Naive thymus-derived CD4-positive, alpha-beta T cell (primary cell): ENCODE measurements around the gene ZEB1. TPM values are rescaled to one million over a fixed set of nuclear protein-coding genes. Genes with fewer than 3 reads are reported as not detected.
A peak's percentile ranks its signal among the peaks of the same experiment; 100 is the strongest.

Source experiments
- ATAC-seq: fragments of 150-1000 bp; cut with Tn5 transposase; 2 replicates; pipeline ENCODE4 v1.10.0; 2021; ENCODE audit warnings: mild to moderate bottlenecking, moderate library complexity
- CTCF ChIA-PET: fragments of 350-600 bp; sonication (Branson Sonifier 250); formaldehyde crosslinking; loops from one replicate; lab custom pipeline; 2021; ENCODE audit warnings: antibody characterized with exemption; lab: Charles Lee
- POLR2A ChIA-PET: fragments of 350-600 bp; sonication (Branson Sonifier 250); formaldehyde crosslinking; loops from one replicate; lab custom pipeline; 2021; ENCODE audit warnings: antibody characterized with exemption, inconsistent platforms; lab: Charles Lee
- DNase-seq, 9 donors: peaks; one replicate each; pipeline versions ENCODE4 v3.0.0 to v3.0.0-alpha.2; 2020 to 2022; ENCODE audit warnings: mixed read lengths in 1 of 9
- H3K27ac ChIP-seq: one replicate; pipeline ENCODE4 v1.7.0; 2013; ENCODE audit warnings: mild to moderate bottlenecking, low read depth, low read length, moderate library complexity
- H3K27me3 ChIP-seq, 2 donors: one replicate each; pipeline ENCODE4 v1.7.0; 2013; ENCODE audit warnings: low read length in 2 of 2, mild to moderate bottlenecking in 2 of 2, moderate library complexity in 2 of 2; ENCODE audit not compliant: control insufficient read depth in 2 of 2, insufficient read depth in 2 of 2
- H3K36me3 ChIP-seq, 3 experiments: 1 replicate in 2 of 3; 2 replicates in 1 of 3; pipeline ENCODE4 v1.7.0; 2013; ENCODE audit warnings: low read length in 3 of 3, mild to moderate bottlenecking in 3 of 3, moderate library complexity in 1 of 3; ENCODE audit not compliant: insufficient read depth in 3 of 3, control insufficient read depth in 2 of 3
- H3K4me1 ChIP-seq, 2 donors: one replicate each; pipeline ENCODE4 v1.7.0; 2013; ENCODE audit warnings: low read length in 2 of 2, mild to moderate bottlenecking in 2 of 2, moderate library complexity in 1 of 2; ENCODE audit not compliant: control insufficient read depth in 2 of 2, insufficient read depth in 2 of 2
- H3K4me3 ChIP-seq: 2 replicates; pipeline ENCODE4 v1.7.0; 2013; ENCODE audit warnings: mild to moderate bottlenecking, low read length
- H3K9me3 ChIP-seq, 3 experiments: 1 replicate in 2 of 3; 2 replicates in 1 of 3; pipeline ENCODE4 v1.7.0; 2013; ENCODE audit warnings: low read length in 3 of 3; ENCODE audit not compliant: control insufficient read depth in 2 of 3
- H3K27ac Mint-ChIP-seq, 9 donors: one replicate each; pipeline ENCODE4 v1.8.0; 2020 to 2022; ENCODE audit warnings: mixed read lengths in 9 of 9, mild to moderate bottlenecking in 8 of 9, moderate library complexity in 5 of 9, inconsistent platforms in 2 of 9
- H3K27me3 Mint-ChIP-seq, 5 donors: one replicate each; pipeline ENCODE4 v1.8.0; 2021 to 2022; ENCODE audit warnings: mixed read lengths in 5 of 5, mild to moderate bottlenecking in 1 of 5
- H3K36me3 Mint-ChIP-seq, 5 donors: one replicate each; pipeline ENCODE4 v1.8.0; 2020 to 2022; ENCODE audit warnings: mixed read lengths in 5 of 5, mild to moderate bottlenecking in 3 of 5, inconsistent platforms in 1 of 5
- H3K4me1 Mint-ChIP-seq, 7 donors: one replicate each; pipeline ENCODE4 v1.8.0; 2020 to 2022; ENCODE audit warnings: mixed read lengths in 7 of 7, mild to moderate bottlenecking in 3 of 7, inconsistent platforms in 1 of 7
- H3K4me3 Mint-ChIP-seq, 10 donors: one replicate each; pipeline ENCODE4 v1.8.0; 2020 to 2022; ENCODE audit warnings: mild to moderate bottlenecking in 10 of 10, mixed read lengths in 10 of 10, moderate library complexity in 6 of 10, inconsistent platforms in 2 of 10
- H3K9me3 Mint-ChIP-seq, 11 donors: one replicate each; pipeline ENCODE4 v1.8.0; 2020 to 2022; ENCODE audit warnings: mixed read lengths in 11 of 11, mild to moderate bottlenecking in 4 of 11, inconsistent platforms in 1 of 11, moderate library complexity in 1 of 11
- intact Hi-C, 2 donors: fragments of 100-400 bp; cut with micrococcal nuclease; formaldehyde crosslinking; loops; one replicate each; pipeline ENCODE4 v1.15.1; 2023
- polyA plus RNA-seq, 2 donors: library from polyadenylated mRNA; unstranded; fragments of 300-500 nt; fragmentation: Illumina TruSeq; gene quantifications; one replicate each; pipeline ENCODE4 v1.2.3, GENCODE V29; 2021
- total RNA-seq, 6 experiments: library from RNA in 5 of 6; stranded (reverse) in 5 of 6; gene quantifications; 1 replicate in 5 of 6; 2 replicates in 1 of 6; pipeline ENCODE4 v1.2.3 and lab custom pipeline; 2021 to 2026

ZEB1 gene
- total and polyA plus RNA-seq, 7 experiments from 2014 or later, result 37.4 to 126 (median 77.5) TPM

GRCh38 chr10:31526681-31527080 is 207.7 kb downstream of the ZEB1 start:
- intact Hi-C loops, result no loop called here

GRCh38 chr10:31528831-31529230 is 209.8 kb downstream of the ZEB1 start:
- H3K4me3 Mint-ChIP-seq, result no peak overlapping the region
- H3K36me3 ChIP-seq, result peaks cover 0 to 28% (median 7%) of the 10 kb centered on the region in 3 experiments
- no peak for DNase-seq
- H3K4me1 ChIP-seq, result no peaks in the 10 kb centered on the region
- intact Hi-C loops, result no loop called here
- H3K4me3 ChIP-seq, result no peak overlapping the region
- ATAC-seq, result no peak
- H3K4me1 Mint-ChIP-seq, result peaks cover 0 to 3% (median 0%) of the 10 kb centered on the region in 7 donors
- CTCF ChIA-PET, result no interaction called here
- H3K9me3 Mint-ChIP-seq, result peaks cover 0 to 4% (median 0%) of the 10 kb centered on the region in 11 donors
- peaks cover 4 to 32% (median 22%) of the 10 kb centered on the region in 5 donors for H3K36me3 Mint-ChIP-seq
- peaks cover 0 to 5% (median 0%) of the 10 kb centered on the region in 5 donors for H3K27me3 Mint-ChIP-seq
- H3K27ac ChIP-seq, result no peak overlapping the region
- no peaks in the 10 kb centered on the region for H3K9me3 ChIP-seq
- POLR2A ChIA-PET, result interaction anchor here (0.6 kb wide), 1 partner anchor 1727 kb away, joined by 5 read pairs; no protein-coding TSS in a partner anchor
- no peaks in the 10 kb centered on the region for H3K27me3 ChIP-seq
- H3K27ac Mint-ChIP-seq, result no peak overlapping the region

More at GRCh38 chr10:31526681-31527080, 207.7 kb downstream of the ZEB1 start:
- no peaks in the 10 kb centered on the region for H3K27me3 Mint-ChIP-seq
- no peaks in the 10 kb centered on the region for H3K4me1 ChIP-seq
- H3K27ac ChIP-seq, result no peak overlapping the region
- peaks cover 0 to 3% (median 0%) of the 10 kb centered on the region in 7 donors for H3K4me1 Mint-ChIP-seq
- H3K36me3 Mint-ChIP-seq, result peaks cover 5 to 43% (median 30%) of the 10 kb centered on the region in 5 donors
- peaks cover 0 to 40% (median 7%) of the 10 kb centered on the region in 3 experiments for H3K36me3 ChIP-seq
- no peaks in the 10 kb centered on the region for H3K27me3 ChIP-seq
- H3K9me3 ChIP-seq, result no peaks in the 10 kb centered on the region
- POLR2A ChIA-PET, result interaction anchor here (0.6 kb wide), 1 partner anchor 29 kb away, joined by 3 read pairs; no protein-coding TSS in a partner anchor
- peak overlapping the region in 1 of 10 donors; percentile 5 for H3K4me3 Mint-ChIP-seq
- H3K27ac Mint-ChIP-seq, result peak overlapping the region in 4 of 9 donors; percentile 2 to 69 (median 21)
- DNase-seq, result no peak
- CTCF ChIA-PET, result no interaction called here
- H3K4me3 ChIP-seq, result no peak overlapping the region
- peaks cover 0 to 2% (median 0%) of the 10 kb centered on the region in 11 donors for H3K9me3 Mint-ChIP-seq
- no peak for ATAC-seq

- Histone ChIP-seq H3K27me3 (no peaks in the 10 kb centered on the region), H3K4me1 (no peaks in the 10 kb centered on the region), H3K36me3 (no peaks in the 10 kb centered on the region), H3K4me3 (no peak overlapping the region), H3K27ac (no peak overlapping the region), H3K9me3 (no peaks in the 10 kb centered on the region)
- Mint-ChIP-seq H3K27ac (no peak overlapping the region), H3K36me3 (no peaks in the 10 kb centered on the region), H3K4me3 (no peak overlapping the region), H3K4me1 (no peaks in the 10 kb centered on the region), H3K27me3 (peaks cover 0 to 23% (median 5%) of the 10 kb centered on the region in 5 donors), H3K9me3 (peaks cover 0 to 8% (median 0%) of the 10 kb centered on the region in 11 donors)
- ATAC-seq (no peak), DNase-seq (no peak)
- ChIA-PET CTCF (interaction anchor here (0.6 kb wide), 1 partner anchor 818 kb away, joined by 3 read pairs; no protein-coding TSS in a partner anchor), POLR2A (no interaction called here)
- intact Hi-C loops, result no loop called here
Observed at GRCh38 chr10:31536302-31536701, 217.3 kb downstream of the ZEB1 start.

DNA sequence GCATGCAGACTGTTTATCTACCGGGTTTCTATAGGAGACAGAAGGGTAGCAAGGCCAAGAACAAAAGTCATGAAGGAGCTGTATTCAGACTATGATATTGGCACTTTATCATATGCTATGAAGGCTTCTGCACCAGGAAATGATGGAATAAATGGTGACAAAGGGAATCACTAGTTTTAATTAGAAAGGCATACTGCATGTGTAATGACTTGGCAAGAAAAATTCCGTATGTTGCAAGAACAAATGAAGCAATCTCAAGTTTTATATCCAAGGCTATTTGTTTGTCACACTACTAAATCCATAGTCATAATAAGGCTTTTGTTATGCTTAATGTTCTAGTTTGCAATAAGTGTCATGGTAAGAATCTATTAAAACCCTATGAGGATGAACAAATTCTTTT is 230.9 kb downstream of the ZEB1 start:
- H3K9me3 Mint-ChIP-seq, result peaks cover 0 to 11% (median 4%) of the 10 kb centered on the region in 11 donors
- no peaks in the 10 kb centered on the region for H3K36me3 ChIP-seq
- ATAC-seq, result no peak
- H3K4me3 ChIP-seq, result no peak overlapping the region
- H3K27me3 ChIP-seq, result no peaks in the 10 kb centered on the region
- no peak overlapping the region for H3K27ac ChIP-seq
- POLR2A ChIA-PET, result interaction anchor here (0.6 kb wide), 1 partner anchor 491 kb away, joined by 3 read pairs; no protein-coding TSS in a partner anchor
- H3K9me3 ChIP-seq, result no peaks in the 10 kb centered on the region
- peaks cover 0 to 4% (median 0%) of the 10 kb centered on the region in 5 donors for H3K36me3 Mint-ChIP-seq
- intact Hi-C loops, result no loop called here
- H3K4me1 Mint-ChIP-seq, result no peaks in the 10 kb centered on the region
- no peak overlapping the region for H3K27ac Mint-ChIP-seq
- CTCF ChIA-PET, result interaction anchor here (0.6 kb wide), 1 partner anchor 38 kb away, joined by 3 read pairs; no protein-coding TSS in a partner anchor
- peaks cover 0 to 7% (median 4%) of the 10 kb centered on the region in 5 donors for H3K27me3 Mint-ChIP-seq
- H3K4me1 ChIP-seq, result no peaks in the 10 kb centered on the region
- DNase-seq, result no peak
- no peak overlapping the region for H3K4me3 Mint-ChIP-seq

DNA sequence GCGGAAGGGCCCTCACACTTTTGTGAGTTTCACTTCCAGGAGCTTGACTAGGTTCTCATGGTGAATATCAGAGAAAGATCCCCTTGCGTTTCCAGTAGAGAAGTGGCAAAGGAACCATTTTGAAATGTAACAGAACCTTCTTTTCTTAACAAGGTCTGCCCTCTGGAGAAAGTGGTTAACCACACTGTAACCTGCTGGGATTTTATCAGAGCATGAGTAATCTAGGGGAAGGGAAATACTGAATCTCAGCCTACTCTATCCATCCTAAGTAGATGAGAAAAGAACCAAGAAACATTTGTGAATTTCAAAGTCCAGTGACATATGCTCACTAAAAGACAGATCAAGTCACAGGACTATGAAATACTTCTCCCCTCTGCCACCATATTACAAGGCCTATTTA is 235.5 kb downstream of the ZEB1 start:
- H3K27ac ChIP-seq, result no peak overlapping the region
- no peak overlapping the region for H3K4me3 Mint-ChIP-seq
- CTCF ChIA-PET, result no interaction called here
- DNase-seq (no peak), ATAC-seq (no peak)
- H3K36me3 Mint-ChIP-seq, result peaks cover 0 to 12% (median 11%) of the 10 kb centered on the region in 5 donors
- peaks cover 0 to 1% of the 10 kb centered on the region in 2 donors for H3K27me3 ChIP-seq
- H3K27me3 Mint-ChIP-seq, result peaks cover 0 to 27% (median 12%) of the 10 kb centered on the region in 5 donors
- intact Hi-C loops, result no loop called here
- H3K9me3 Mint-ChIP-seq, result peaks cover 14 to 51% (median 35%) of the 10 kb centered on the region in 11 donors
- POLR2A ChIA-PET, result no interaction called here
- no peaks in the 10 kb centered on the region for H3K4me1 ChIP-seq
- H3K4me1 Mint-ChIP-seq, result no peaks in the 10 kb centered on the region
- H3K27ac Mint-ChIP-seq, result no peak overlapping the region
- H3K4me3 ChIP-seq, result no peak overlapping the region
- no peaks in the 10 kb centered on the region for H3K36me3 ChIP-seq
- peaks cover 0 to 18% (median 0%) of the 10 kb centered on the region in 3 experiments for H3K9me3 ChIP-seq

DNA sequence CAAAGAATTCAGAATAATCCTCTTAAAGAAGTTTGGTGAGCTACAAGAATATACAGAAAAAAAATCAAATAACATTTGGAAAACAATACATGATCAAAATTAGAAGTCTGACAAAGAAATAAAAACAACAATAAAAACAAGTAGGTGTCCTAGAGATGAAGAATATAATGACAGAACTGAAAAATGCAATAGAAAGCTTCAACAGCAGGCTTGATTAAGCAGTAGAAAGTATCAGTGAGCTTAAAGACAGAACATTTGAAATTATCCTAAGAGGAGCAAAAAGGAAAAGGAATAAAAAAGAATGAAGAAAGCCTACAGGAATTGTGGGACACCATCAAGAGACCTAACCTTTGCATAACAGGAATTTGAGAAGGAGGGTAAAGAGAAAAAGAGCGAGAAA is 238.8 kb downstream of the ZEB1 start:
- Mint-ChIP-seq H3K27ac (no peak overlapping the region), H3K27me3 (peaks cover 2 to 28% (median 15%) of the 10 kb centered on the region in 5 donors), H3K36me3 (peaks cover 0 to 13% (median 11%) of the 10 kb centered on the region in 5 donors), H3K4me1 (no peaks in the 10 kb centered on the region), H3K9me3 (peaks cover 15 to 62% (median 35%) of the 10 kb centered on the region in 11 donors), H3K4me3 (no peak overlapping the region)
- no peaks in the 10 kb centered on the region for H3K36me3 ChIP-seq
- H3K27me3 ChIP-seq, result peaks cover 0 to 4% of the 10 kb centered on the region in 2 donors
- H3K4me3 ChIP-seq, result no peak overlapping the region
- H3K4me1 ChIP-seq, result no peaks in the 10 kb centered on the region
- intact Hi-C loops, result no loop called here
- POLR2A ChIA-PET, result interaction anchor here (0.8 kb wide), 1 partner anchor 45 kb away, joined by 3 read pairs; no protein-coding TSS in a partner anchor
- no peak for DNase-seq
- H3K9me3 ChIP-seq, result peaks cover 0 to 18% (median 0%) of the 10 kb centered on the region in 3 experiments
- no peak for ATAC-seq
- no peak overlapping the region for H3K27ac ChIP-seq
- CTCF ChIA-PET, result no interaction called here
